ENCODE data around the gene TJAP1.
"Not testable (repeated sequence)": the region's sequence is repeated elsewhere in the genome, so short reads cannot be mapped to it uniquely, and the experiment has no call there.

Gene TJAP1

DNA sequence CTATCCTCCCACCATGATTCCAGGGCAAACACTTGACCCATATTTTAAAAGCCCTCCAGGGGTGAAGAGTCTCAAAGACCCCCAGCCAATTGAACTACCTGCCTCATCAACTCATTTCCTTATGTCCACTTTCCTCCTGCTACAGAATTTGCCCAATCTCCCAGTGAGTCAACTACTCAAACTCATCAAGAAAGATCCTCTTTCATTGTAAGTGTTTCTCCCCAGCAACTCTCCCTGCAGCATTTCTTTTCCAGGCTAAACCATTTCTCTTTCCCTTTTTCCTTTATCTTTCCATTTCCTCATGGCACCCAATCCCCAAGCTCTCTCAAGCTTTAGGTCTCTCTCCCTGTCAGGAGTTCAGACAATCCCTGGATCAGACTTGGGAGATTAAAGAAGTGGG, 23.5 kb upstream of the TJAP1 start:
- no peak for DNase-seq (ENCODE audit: low read depth)

DNA sequence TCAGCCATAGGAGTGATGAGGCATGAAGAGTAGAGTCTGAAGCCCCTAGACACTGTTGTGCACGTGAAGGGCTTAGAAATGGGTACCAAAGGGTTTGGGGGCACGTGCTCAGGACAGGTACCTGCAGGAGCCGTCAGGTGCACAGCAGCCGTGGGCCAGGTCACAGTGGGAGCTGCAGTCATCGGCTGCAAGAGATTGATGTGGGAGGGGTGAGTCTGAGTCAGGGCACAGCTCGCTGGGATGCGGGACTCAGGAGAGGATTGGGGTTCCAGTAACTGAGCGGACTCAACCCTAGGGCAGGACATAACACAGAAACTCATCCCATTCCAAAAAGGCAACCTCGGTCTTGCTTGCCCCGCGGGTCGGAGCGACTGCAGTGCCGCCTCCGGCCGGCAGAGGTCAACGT, 23.1 kb upstream of the TJAP1 start:
- peak; percentile 32 for DNase-seq (ENCODE audit: low read depth)

DNA sequence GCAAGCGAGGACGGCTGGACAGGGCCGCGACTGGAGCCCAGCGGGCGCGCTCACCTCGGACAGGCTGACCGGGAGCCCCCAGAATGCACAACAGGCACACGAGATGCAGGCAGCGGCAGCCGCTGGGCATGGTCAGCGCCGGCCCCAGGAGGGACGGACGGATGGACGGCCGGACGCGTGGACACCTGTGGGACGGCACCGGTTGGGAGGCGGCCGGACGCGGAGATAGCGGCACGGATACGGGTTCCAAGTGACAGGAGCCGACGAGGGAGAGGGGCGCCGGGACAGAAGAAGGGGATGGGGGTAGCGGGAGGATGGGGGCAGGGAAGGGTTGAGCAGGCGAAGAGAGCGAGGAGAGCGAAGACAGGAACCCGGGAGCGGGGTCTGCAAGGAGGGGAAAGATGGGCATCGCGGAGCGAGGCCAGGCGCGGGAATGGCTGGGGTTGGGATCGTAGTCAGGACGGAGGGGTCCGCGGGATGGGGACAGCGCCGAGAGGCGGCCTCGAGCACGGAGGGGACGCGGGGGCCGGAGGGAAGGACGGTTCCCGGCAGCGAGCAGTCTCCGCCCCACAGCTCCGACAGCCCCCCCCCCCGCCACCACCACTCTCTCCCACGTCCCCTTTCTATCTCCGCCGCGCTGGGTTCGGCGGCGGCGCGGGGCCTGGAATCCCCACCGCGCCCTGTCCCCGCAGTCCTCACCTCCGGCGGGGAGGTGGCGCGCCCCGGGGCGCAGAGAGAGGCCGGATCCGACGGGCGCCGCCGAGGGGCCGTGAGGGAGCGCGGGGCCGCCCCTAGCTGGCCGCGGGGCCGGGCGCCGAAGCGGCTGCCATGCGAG, 22.5 kb upstream of the TJAP1 start:
- DNase-seq (ENCODE audit: low read depth), result peak; percentile 21

DNA sequence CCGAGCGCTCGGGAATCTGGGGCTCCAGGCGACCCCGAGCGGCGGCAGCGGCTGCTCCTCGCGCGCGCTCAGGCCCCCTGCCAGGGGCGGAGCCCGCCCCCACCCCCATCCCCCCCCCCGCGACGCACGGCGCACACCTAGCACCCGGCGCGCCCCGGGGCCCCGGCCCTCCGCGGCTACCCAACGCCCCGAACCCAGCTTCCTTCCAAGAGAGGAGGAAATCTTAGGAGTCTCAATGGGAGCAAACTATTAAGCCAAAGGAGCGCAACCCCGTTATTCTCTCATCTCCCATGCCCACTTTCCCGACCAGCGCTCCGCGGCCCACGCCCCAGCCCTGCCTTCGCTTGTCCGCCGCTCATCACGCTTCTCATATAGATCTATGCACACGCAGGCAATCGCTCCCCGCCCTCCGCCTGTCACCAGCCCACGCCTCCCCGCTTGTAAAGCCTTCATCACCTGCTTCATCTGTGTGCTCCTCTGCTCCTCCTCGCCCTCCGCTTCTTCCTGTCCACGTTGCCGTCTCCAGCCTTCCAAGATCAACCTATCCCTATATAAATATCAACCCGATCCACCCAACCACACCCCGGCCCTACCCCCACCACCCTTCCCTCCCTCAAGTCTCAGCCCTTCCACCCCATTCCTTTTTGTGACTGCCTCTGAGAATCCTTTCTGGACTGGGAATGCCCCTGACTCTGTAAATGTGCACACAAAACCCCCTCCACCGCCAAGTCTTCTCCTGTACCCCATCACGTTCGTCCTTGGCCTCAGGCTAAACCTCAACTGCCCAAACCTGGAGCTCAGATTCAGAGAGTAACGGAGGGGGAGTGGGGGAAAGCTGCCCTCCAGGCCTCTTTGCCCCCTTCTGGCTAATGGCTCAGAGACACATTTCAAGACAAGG, 21.6 kb upstream of the TJAP1 start, which contains the start of gene DLK2:
Gene DLK2, minus strand, starts transcription at position 18 of the 898 bp plus-strand sequence. CDS start 723 bp downstream, outside the sequence.
- DNase-seq (ENCODE audit: low read depth), result peak; percentile 27

DNA sequence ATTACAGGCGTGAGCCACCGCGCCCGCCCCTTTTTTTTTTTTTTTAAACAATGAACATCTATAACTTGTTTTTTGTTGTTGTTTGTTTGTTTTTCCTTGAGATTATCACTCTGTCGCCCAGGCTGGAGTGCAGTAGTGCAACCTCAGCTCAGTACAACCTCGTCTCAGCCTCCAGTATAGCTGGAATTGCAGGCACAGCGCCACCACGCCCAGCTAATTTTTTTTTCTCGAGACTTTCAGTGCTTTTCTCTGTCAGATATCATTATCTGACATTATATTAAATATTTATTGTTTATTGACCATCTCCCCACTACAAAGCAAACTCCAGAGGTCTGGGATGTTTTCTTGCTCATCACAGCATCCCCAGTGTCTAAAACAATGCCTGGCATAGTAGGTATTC, 19.7 kb upstream of the TJAP1 start:
- DNase-seq (ENCODE audit: low read depth), result no peak

DNA sequence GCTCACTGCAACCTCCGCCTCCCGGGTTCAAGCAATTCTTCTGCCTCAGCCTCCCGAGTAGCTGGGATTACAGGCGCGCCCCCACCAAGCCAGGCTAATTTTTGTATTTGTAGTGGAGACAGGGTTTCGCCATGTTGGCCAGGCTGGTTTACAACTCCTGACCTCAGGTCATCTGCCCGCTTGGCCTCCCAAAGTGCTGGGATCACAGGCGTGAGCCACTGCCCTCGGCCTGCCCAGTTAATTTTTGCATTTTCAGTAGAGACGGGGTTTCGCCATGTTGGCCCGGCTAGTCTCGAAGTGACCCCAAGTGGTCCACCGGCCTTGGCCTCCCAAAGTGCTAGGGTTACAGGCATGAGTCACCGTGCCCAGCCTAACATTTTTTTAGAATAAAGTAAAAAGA, 19.2 kb upstream of the TJAP1 start:
- not testable (repeated sequence) for DNase-seq (ENCODE audit: low read depth)

DNA sequence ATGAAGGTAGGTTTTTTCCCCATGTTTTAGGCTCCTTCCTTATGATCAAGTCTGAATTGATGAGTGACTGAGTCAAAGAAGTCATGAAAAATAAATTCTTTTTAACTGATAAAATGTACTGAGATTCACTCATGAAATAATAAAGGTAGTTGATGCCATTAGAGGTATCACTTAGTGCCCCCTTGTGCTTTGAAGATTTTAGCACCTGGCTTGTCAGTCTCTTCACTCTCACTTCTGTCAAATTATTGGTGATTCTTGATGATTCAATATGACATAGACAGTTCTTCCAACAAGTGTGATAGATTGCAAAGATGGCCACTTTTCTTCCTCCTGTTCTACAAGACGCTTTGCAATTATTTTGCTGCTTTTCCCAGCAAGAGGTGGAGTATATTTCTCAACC, 17.8 kb upstream of the TJAP1 start:
- DNase-seq (ENCODE audit: low read depth), result no peak

- DNase-seq (ENCODE audit: low read depth), result no peak
These were observed 17.3 kb upstream of the TJAP1 start for GRCh38 chr6:43460032-43460431.

- no peak for DNase-seq (ENCODE audit: low read depth)
These were observed 15.4 kb upstream of the TJAP1 start for GRCh38 chr6:43461936-43462335.

- DNase-seq (ENCODE audit: low read depth), result no peak
These were observed 13.0 kb upstream of the TJAP1 start for GRCh38 chr6:43464337-43464736.

- DNase-seq (ENCODE audit: low read depth), result no peak
These were observed 11.4 kb upstream of the TJAP1 start for GRCh38 chr6:43465948-43466347.

DNA sequence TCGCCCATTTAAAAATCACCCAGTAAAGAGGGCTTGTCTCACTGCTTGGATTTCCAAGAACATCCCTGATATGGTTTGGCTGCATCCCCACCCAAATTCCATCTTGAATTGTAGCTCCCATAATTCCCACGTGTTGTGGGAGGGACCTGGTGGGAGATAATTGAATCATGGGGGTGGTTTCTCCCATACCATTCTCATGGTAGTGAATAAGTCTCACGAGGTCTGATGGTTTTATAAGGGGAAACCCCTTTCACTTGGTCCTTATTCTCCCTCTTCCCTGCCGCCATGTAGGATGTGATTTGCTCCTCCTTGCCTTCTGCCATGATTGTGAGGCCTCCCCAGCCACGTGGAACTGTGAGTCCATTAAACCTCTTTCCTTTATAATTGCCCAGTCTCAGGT, 10.1 kb upstream of the TJAP1 start:
- DNase-seq (ENCODE audit: low read depth), result not testable (repeated sequence)

DNA sequence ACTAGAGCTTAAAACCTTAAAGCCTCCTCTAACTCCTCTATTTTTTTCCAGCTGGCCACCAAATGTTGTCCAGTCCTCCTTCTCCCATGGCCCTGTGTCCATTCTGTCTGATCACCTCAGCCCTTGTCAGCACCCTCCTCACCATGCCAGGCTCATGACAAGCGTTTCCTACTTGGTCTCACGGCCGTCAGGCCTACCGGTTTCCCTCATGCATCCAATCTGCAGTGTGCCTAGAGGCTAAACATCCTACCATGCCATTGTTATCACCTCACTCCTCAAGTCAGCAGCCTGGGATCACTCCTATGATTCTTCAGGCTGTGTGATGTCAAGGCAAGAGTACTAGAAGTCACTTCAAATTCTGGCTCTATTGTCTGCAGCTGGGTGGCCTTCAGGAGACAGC, 9.6 kb upstream of the TJAP1 start:
- no peak for DNase-seq (ENCODE audit: low read depth)

GRCh38 chr6:43468240-43468639, 9.1 kb upstream of the TJAP1 start:
- no peak for DNase-seq (ENCODE audit: low read depth)

DNA sequence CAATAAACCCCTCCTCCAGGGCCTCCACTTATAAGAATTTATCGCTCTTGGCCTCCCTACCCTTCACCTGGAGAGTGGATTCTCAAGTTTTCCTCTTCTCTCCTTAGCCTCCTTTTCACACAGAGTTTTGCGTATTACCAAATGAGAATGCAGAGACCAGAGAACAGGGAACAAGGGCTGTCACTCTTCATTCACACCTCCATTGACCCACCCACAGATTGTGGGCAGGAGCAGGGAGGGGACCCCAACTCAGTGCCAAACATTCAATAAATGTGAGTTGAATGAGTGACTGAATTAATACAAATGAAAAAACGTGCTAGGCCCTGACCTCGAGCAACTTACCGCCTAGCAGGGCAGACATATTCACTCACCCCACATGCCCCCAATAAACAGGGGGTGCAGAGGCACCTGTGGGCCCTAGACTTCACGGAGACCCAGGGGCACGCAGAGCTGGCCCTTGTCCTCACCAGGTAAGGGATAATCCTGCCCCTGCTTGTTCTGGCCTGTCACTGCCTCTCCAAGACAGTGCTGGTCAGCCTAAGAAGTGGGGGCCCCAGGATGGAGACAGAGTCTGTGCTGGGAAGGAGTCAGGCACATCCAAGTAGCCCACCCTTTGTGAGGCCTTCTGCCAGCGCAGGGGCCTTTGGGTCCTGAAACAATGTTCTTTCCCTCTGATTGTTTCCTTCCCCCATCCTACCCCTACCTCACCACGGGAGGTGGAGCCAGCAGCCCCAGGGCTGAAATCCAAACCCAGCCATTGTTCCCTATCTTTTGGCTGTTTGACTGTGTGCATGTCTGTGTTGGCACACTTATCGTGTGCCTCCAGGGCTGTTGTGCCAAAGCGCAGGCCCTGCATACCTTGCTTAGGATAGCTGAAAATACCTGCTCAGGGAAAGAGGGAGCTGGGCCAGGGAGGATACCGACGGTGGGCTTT, 8.4 kb upstream of the TJAP1 start:
- DNase-seq (ENCODE audit: low read depth), result no peak

DNA sequence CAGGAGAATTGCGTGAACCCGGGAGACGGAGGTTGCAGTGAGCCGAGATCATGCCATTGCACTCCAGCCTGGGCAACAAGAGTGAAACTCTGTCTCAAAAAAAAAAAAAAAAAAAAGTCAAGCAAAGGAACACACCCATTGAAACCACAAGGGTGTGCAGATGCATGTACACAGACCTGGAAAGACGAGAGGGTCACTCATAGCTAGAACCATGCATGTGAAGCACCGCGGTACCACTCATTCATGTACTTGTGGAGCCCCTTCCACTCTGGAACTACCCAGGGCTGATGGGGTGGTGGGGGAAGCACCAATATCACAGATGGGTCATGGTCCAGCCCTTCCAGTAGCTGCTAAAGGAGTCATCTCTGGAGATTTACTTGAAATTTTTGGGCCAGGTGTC, 7.4 kb upstream of the TJAP1 start:
- DNase-seq (ENCODE audit: low read depth), result no peak

DNA sequence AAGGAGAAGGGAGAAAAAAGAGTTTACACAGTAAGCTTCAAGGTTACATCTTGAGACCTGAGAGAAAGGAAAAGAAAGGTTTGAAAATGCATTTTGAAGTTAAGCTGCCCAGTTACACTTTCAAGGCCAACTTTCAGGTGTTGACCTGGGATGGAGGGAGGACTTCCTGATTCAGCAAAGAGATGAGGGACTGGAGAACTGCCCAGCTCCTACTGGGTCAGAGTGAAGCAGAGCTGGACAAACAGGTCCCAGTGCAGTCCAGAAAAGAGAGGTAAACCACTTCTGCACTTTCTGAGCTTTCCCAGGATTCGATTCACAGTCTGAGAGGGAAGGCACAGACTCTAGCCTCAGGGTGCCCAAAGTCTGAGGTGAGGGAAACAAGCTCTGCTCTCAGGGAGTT, 6.0 kb upstream of the TJAP1 start:
- no peak for DNase-seq (ENCODE audit: low read depth)

DNA sequence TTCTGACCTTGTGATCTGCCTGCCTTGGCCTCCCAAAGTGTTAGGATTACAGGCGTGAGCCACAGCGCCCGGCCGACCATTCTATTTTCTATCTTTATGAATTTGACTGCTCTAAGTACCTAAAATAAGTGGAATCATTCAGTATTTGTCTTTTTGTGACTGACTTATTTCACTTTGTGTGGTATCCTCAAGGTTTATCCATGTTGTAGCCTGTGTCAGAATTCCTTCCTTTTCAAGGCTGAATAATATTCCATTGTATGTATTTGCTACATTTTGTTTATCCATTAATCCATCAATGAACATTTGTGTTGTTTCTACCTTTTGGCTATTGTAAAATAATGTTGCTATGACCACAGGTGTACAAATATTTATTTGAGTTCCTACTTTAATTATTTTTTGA, 4.9 kb upstream of the TJAP1 start:
- no peak for DNase-seq (ENCODE audit: low read depth)

DNA sequence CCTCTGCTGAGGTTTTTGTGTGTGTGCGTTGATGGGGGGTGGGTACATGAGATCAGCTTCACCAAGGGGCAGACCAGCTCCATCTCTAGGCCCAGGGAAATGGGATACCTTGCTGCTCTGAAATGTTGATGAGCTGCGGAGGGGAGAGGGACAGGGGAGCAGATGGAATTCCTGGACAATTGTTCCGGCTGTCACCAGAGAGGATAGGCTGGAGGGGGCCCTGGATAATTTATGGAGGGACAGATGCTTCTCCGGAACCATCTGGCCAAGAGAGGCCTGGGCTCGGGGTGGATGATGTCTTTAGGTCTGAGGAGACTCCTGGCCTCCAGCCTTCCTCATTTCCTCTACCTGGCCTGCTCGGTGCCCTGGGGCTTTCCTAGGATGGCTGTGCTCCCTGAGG, 1.9 kb upstream of the TJAP1 start:
- no peak for DNase-seq (ENCODE audit: low read depth)

DNA sequence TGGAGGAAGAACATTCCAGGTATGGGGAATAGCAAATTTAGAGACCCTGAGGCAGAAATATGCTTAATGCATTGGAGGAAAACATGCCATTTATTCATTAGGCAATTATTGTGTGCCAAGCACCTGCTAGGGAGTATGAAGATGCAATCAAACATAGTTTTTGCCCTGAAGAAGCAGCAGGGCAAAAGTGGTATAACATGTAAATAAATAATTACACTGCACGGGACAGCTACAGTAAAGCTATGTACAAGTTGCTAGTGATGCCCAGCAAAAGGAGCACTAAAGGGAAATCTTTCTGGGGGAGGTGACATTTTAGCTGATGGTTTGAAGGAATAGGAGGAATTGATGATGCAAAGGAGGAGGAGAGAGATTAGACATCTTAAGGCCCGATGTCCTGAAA, 624 bp upstream of the TJAP1 start:
- no peak for DNase-seq (ENCODE audit: low read depth)

DNA sequence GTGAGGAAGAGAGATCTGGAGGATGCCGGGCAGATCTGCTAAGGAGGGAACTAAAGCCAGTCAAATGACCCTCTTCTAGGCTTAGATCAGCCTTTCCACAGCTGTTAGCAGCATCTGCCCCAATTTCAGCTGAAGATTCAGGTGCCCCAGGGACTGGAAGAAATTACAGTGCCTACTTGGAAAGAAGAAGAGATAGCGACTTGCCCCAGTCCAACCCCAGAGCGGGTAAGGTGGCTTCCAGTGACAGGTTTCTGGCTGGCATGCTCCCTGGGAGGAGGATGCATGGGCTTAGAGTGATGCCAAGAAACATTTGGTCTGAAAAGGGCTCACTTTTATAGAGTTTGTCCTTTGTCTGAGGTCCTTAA, 620 bp downstream of the TJAP1 start:
- DNase-seq (ENCODE audit: low read depth), result no peak

DNA sequence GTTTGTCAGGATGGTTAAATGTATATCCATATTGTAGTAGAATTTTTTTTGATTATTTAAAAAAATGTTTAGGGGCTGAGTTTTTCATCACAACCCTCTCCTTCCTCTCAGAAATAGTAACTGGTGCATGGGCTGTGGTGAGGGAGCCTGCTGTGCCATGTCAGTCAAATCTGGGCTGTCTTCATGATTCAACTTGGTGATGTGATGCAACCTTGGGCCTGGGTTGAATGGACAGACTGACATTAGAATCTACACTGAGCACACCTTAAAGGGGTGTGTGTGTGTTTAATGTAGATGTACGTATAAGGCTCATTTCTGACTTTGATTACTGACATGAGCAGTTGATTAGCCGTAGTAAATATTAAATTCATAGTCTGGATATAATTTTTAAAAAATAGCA, 3.7 kb downstream of the TJAP1 start:
- DNase-seq (ENCODE audit: low read depth), result no peak
